ENCODE measurements around the gene ARHGAP10. TPM values are rescaled to one million over a fixed set of nuclear protein-coding genes. Genes with fewer than 3 reads are reported as not detected.
A peak's percentile ranks its signal among the peaks of the same experiment; 100 is the strongest.

Gene ARHGAP10
- total RNA-seq, 1 donor from 2014 or later, result 111 TPM

DNA sequence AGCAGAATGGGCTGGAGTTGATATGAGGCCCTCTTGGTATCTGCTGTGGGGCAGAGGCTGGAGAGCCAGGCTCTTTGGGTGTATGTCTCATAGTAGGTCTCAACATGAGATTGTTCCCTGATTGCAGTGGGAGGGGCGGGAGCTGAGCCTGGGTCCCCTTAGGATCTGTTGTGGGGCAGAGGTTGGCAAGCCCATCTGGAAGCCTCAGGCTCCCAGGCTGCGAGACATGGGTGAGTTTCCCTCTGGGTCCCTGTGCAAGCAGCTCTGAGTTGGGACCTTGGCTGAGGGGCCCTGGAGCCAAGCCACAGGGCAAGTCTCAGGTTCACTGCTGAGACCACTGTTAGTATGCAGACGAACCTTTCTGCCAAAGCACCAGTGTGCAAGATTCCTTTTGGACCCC is 201.9 kb downstream of the ARHGAP10 start:
- DNase-seq (ENCODE audit: low spot score), result no peak
- Mint-ChIP-seq H3K36me3 (ENCODE audit: low read depth) (peaks cover 31% of the 10 kb centered on the region), H3K4me1 (ENCODE audit: low read depth) (peaks cover 7% of the 10 kb centered on the region)

DNA sequence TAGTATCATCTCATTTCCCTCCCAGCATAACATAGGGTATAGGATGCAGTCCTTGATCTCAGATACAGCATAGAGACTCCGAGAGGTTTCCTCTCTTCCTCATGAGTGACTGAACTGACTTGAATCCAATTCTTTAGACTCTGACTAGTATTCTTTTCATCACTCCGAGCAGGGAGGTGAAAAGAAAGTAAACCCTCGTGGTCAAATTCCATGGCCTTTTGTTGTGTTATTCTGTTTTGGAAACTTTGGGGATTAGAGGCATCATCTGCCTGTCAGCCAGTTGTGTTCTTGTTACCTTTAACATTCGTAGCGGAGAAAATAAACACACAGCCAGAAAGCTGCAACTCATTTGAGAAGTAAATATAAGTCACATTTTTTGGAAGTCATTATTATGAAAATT is 206.6 kb downstream of the ARHGAP10 start:
- TF ChIP-seq, protein P1, sequence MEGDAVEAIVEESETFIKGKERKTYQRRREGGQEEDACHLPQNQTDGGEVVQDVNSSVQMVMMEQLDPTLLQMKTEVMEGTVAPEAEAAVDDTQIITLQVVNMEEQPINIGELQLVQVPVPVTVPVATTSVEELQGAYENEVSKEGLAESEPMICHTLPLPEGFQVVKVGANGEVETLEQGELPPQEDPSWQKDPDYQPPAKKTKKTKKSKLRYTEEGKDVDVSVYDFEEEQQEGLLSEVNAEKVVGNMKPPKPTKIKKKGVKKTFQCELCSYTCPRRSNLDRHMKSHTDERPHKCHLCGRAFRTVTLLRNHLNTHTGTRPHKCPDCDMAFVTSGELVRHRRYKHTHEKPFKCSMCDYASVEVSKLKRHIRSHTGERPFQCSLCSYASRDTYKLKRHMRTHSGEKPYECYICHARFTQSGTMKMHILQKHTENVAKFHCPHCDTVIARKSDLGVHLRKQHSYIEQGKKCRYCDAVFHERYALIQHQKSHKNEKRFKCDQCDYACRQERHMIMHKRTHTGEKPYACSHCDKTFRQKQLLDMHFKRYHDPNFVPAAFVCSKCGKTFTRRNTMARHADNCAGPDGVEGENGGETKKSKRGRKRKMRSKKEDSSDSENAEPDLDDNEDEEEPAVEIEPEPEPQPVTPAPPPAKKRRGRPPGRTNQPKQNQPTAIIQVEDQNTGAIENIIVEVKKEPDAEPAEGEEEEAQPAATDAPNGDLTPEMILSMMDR (IDR thresholded peaks at IDR 0.05), result no peak
- Mint-ChIP-seq H3K4me3 (ENCODE audit: unreplicated experiment) (no peak overlapping the region), H3K27me3 (ENCODE audit: low read depth) (no peaks in the 10 kb centered on the region), H3K36me3 (ENCODE audit: low read depth) (peaks cover 31% of the 10 kb centered on the region), H3K4me1 (ENCODE audit: low read depth) (peaks cover 31% of the 10 kb centered on the region), H3K9me3 (ENCODE audit: low read depth) (no peaks in the 10 kb centered on the region), H3K27ac (ENCODE audit: unreplicated experiment) (no peak overlapping the region)
- no peak for DNase-seq (ENCODE audit: low spot score)

More for the DNA sequence above, 201.9 kb downstream of the ARHGAP10 start:
- H3K4me3 Mint-ChIP-seq (ENCODE audit: unreplicated experiment), result no peak overlapping the region
- H3K9me3 Mint-ChIP-seq (ENCODE audit: low read depth), result no peaks in the 10 kb centered on the region
- H3K27ac Mint-ChIP-seq (ENCODE audit: unreplicated experiment), result no peak overlapping the region
- TF ChIP-seq, protein P1 (IDR thresholded peaks at IDR 0.05), result no peak
- no peaks in the 10 kb centered on the region for H3K27me3 Mint-ChIP-seq (ENCODE audit: low read depth)

DNA sequence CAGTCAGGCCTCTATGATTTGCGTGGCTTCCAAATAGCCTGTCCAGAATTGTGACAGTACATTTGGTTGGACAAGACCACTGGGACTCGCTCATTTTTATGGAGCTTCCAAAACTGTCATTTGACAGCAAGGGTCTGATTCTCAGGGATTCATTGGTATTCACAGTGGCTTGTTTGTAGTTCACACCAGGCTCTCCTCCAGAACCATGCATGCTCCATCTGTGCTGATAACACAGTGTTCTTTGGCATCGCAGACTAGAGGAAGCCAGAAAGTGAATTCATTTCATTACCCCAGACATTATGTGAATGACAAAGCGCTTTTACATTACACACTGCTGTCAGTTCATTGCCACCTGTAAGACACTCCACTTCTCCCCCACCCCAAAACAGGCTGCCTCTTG is 208.3 kb downstream of the ARHGAP10 start:
- H3K27me3 Mint-ChIP-seq (ENCODE audit: low read depth), result no peaks in the 10 kb centered on the region
- H3K36me3 Mint-ChIP-seq (ENCODE audit: low read depth), result peaks cover 29% of the 10 kb centered on the region
- H3K4me3 Mint-ChIP-seq (ENCODE audit: unreplicated experiment), result no peak overlapping the region
- no peaks in the 10 kb centered on the region for H3K9me3 Mint-ChIP-seq (ENCODE audit: low read depth)
- no peak for DNase-seq (ENCODE audit: low spot score)
- H3K4me1 Mint-ChIP-seq (ENCODE audit: low read depth), result peaks cover 31% of the 10 kb centered on the region
- TF ChIP-seq, protein P1 (IDR thresholded peaks at IDR 0.05), result no peak
- peak overlapping the region; percentile 19 for H3K27ac Mint-ChIP-seq (ENCODE audit: unreplicated experiment)

DNA sequence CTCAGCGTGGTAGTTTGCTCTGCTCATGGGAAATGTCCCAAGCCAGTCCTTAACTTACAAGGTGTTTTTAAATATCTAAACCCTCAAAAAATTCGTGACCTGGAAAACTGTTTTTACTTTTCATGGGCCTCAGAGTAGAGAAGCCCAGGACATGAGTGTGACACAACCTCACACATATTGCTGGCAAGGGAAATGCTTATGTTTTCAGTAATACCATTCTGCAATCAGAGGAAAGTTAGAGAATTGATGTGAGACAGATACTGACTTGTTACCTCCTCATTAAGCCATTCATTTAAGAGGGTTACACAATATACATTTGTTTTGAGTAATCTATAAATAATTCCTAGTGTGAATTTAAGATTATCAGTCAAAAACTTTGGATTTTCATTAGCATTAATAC is 209.5 kb downstream of the ARHGAP10 start:
- H3K27me3 Mint-ChIP-seq (ENCODE audit: low read depth), result no peaks in the 10 kb centered on the region

DNA sequence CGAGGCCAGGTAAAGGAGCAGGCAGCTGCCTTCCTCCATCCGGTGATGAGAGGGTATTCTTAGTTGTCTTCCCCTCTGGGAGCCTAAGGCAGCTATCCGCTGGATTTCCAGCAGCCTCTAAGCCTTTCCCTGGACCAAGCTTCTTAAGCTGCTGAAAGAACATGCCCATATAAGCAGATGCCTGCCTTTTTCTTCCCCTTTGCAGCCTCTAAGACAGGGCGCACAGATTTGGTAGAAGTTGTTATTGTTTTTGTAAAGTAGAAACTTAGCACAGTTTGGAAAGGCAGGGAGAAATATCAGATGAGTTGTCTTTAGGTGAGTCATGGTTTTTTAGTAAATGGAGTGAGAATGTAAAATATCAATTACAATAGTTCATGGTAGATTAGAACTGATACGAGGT is 210.8 kb downstream of the ARHGAP10 start:
- Mint-ChIP-seq H3K4me3 (ENCODE audit: unreplicated experiment) (no peak overlapping the region), H3K27ac (ENCODE audit: unreplicated experiment) (peak overlapping the region; percentile 84), H3K9me3 (ENCODE audit: low read depth) (no peaks in the 10 kb centered on the region), H3K4me1 (ENCODE audit: low read depth) (peaks cover 31% of the 10 kb centered on the region), H3K36me3 (ENCODE audit: low read depth) (peaks cover 48% of the 10 kb centered on the region), H3K27me3 (ENCODE audit: low read depth) (no peaks in the 10 kb centered on the region)
- TF ChIP-seq, protein P1 (IDR thresholded peaks at IDR 0.05), result no peak
- DNase-seq (ENCODE audit: low spot score), result no peak

More for the DNA sequence above, 209.5 kb downstream of the ARHGAP10 start:
- H3K27ac Mint-ChIP-seq (ENCODE audit: unreplicated experiment), result no peak overlapping the region
- peaks cover 31% of the 10 kb centered on the region for H3K4me1 Mint-ChIP-seq (ENCODE audit: low read depth)
- TF ChIP-seq, protein P1 (IDR thresholded peaks at IDR 0.05), result no peak
- no peak for DNase-seq (ENCODE audit: low spot score)
- no peaks in the 10 kb centered on the region for H3K9me3 Mint-ChIP-seq (ENCODE audit: low read depth)
- peaks cover 37% of the 10 kb centered on the region for H3K36me3 Mint-ChIP-seq (ENCODE audit: low read depth)
- H3K4me3 Mint-ChIP-seq (ENCODE audit: unreplicated experiment), result no peak overlapping the region

Data from chondrocyte (in vitro differentiated cells).